RPMI7951 (cell line): ENCODE data around the gene GALP. TPM values are rescaled to one million over a fixed set of nuclear protein-coding genes. Genes with fewer than 3 reads are reported as not detected.
"Not testable (repeated sequence)": the region's sequence is repeated elsewhere in the genome, so short reads cannot be mapped to it uniquely, and the experiment has no call there.

Experiments used
- DNase-seq: peaks from one replicate; pipeline ENCODE4 v3.0.0-alpha.2; 2012; ENCODE audit warnings: low read depth
- total RNA-seq: library from RNA; depleted of rRNA; stranded (reverse); fragments of >200 nt; shearing (Covaris generic); gene quantifications from 2 replicates; pipeline ENCODE4 v1.2.3, GENCODE V29; 2014; rRNA removed

The GALP gene
- not detected in 2 replicates for total RNA-seq

DNA sequence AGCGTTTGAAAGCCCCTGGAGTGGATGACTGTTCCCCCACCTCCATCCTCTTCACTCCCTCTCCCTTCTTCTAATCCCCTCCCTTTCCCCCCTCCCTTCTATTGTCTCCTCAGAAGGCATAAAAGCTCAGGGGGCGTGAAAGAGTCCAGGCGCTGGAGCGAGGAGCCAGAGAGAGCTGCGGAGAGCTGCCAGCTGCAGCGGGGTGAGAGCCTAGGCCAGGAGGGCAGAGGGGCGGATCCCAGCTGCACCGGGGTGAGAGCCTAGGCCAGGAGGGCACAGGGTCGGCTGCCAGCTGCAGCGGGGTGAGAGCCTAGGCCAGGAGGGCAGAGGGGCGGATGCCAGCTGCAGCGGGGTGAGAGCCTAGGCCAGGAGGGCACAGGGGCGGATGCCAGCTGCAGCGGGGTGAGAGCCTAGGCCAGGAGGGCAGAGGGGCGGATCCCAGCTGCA lies at the start of gene GALP:
Gene GALP, plus strand, starts transcription at position 148 of the 447 bp plus-strand sequence. CDS start 1,101 bp downstream, outside the sequence.
- DNase-seq = not testable (repeated sequence)

DNA sequence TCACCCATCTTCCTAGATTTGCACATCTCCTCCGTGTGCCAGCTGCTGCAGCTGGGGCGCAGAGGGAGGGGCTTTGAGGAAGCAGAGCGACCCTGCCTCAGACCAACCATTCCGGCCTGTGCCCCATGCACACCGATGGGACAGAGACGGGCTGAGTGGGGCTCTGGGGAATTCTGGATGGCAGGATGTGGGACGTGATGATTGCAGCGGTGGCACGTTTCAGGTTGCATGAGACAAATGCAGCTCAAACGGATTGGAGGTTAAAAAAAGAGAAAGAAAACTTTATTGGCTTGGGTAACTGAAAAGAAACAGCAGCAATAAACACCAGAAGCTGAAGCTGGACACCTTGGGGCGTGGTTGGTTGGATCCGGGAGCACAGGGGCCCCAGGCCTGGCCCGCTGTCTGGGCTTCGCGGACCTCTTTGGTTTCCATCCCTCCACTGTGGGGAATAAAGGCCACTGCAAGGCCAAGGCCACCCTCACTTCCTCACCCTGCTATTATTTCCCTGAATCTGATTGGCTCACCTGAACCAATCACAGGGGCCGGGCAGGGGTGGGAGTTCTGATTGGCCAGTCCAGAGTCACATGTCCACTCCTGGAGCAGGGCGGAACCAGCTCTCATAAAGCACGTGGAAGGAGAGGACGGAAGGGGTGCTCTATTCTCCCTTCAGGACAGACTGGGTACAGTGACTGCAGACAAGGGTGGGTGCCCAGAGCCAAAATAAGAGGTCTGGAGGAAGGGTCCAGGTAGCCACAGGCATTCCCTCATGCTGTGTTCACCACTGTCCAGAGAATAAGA lies 48.6 kb upstream of the GALP start:
- DNase-seq = no peak

DNA sequence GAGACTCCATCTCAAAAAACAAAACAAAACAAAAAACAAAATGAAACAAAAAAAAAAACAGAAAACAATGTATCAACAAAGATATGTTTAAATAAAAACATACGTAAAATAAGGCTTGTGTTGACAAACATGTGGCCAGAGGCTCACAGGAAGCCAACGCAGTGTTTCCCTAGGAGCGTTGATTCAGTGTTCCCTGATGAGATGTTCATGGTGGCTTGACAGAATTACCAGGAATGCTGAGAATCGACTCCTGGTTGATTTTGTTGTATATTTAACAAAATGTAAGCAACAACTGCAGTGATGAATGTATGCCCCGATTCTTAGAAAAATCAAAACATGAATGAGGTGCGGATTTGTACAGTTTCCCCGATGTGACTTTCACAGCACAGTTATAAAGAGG lies 45.8 kb upstream of the GALP start:
- DNase-seq = no peak

DNA sequence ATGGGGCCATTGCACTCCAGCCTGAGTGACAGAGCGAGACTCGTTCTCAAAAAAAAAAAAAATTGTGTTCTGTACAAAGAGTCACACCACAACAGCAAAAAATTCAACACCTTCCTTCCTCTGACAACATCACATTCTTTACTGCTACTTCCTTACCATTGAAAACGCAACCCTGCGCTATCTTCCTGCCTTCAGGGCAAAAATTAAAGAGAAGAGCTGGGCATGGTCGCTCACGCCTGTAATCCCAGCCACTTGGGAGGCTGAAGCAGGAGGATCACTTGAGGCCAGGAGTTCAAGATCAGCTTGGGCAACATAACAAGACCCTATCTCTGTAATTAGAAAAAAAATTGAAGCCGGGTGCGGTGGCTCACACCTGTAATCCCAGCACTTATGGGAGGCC lies 44.2 kb upstream of the GALP start:
- DNase-seq = no peak

DNA sequence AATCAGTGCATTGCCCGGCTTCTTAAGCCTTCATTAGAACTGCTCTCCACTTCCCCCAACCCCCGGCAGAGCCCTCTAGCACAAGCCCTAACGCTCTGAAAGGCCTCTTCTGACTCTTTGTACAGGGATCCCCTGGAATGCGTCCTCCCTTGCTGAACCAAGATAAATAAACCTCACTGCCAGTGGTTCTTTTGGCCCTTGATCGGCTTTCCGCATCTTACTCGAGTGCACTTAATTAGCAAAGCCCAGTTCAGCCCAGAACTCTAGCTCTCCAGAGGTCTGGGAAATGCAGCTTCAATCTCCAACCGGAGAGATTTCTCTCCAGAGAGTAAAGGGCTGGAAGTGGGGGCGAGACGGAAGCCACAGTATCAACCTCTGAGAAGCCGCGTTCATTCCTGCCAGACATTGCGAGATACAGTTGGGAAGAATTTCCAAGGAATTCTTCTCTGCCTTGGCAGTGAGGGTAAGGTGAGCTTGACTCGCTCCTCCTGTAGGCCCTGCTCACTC lies 43.4 kb upstream of the GALP start:
- DNase-seq = no peak

DNA sequence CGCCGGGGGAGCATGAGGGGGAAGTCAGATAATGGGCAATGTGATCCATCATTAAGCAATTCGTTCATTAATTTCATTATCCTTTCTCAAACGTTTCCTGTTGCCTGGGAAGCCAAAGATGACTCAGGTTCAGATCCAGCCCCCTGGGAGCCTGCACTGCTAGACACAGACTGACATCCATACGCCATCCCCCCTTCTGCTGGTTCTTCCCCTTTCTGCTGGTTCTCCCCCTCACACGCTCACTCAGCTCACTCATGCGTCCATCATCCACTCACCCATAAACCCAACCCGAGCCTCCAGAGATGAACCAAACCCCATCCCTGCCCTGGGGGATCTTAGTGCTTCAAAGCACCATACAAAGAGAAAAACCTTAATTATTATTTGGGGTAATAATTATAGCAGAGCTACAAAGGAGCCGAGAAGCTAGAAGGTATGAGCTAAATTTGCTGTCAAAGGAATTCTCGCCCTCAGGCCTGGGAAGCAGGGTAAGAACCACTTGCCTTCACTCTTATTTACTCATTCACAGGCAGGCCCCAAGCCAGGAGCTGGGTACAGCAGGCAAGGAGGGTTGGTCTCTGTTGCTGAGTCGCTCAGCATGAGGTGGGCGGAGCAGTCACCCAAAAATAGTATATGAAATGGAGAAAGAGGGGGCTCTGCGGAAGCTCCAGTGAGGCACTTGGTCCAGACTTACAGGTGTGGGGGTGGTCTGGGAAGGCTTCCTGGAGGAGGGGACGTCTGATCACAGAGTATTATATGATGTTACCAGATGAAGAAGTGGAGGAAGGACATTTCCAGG lies 41.8 kb upstream of the GALP start:
- DNase-seq = peak; percentile 20

DNA sequence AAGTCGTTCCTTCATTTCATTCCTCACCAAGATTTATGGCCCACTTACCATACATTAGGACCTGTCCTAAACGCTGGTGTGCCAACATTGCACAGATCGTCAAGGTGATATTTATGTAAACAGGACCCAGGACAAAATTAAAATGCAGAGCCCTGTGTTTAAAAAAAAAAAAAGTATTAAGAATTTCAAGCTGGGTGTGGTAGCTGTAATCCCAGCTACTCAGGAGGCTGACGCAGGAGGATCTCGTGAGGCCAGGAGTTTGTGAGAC lies 41.2 kb upstream of the GALP start:
- DNase-seq = no peak

DNA sequence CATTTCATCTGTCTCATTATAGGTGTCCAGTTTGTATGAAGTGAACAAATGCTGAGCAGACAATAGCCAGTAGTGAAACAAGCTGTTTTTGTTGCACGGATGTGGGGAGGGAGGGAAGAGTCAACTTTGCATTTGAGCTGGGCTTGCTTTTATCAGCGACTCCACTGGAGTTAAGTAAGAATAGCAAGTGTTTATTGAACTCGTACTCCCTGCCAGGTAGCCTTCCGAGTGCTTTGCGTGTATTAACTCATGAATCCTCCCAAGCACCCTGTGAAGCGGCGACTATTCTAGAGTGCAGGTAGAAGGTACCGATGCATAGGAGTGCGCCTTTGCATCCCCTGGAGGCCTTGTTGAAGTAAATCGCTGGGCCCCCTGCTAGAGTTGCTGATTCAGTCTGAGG lies 39.4 kb upstream of the GALP start:
- DNase-seq = no peak

DNA sequence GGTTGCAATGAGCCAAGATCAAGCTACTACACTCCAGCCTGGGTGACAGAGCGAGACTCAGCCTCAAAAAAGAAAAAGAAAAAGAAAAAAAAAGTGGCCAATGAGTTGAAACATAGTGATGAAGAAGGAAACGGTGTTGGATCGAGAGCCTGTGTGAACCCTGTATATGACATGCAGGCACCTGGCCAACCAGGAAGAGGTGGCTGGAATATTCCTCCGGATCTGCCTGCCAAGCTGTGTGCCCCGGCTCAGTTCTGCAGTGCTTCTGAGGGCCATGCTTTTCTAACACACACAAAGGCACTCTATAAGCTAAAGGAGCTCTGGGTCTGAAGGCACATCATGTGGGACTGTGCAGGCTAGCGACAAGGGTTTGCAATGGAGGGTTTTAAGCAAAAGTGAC lies 38.4 kb upstream of the GALP start:
- no peak for DNase-seq

DNA sequence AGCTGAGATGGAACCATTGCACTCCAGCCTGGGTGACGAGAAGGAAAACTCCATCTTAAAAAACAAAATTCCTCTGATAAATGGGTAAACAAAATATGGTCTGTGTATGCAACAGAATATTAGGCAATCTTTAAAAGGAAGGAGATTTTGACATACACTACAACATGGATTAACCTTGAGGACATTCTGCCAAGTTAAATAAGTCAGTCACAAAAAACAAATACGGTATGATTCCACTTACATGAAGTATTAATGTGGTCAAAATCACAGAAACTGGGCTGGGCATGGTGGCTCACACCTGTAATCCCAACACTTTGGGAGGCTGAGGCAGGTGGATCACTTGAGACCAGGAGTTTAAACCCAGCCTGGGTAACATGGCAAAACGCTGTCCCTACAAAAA lies 37.7 kb upstream of the GALP start:
- DNase-seq = no peak

DNA sequence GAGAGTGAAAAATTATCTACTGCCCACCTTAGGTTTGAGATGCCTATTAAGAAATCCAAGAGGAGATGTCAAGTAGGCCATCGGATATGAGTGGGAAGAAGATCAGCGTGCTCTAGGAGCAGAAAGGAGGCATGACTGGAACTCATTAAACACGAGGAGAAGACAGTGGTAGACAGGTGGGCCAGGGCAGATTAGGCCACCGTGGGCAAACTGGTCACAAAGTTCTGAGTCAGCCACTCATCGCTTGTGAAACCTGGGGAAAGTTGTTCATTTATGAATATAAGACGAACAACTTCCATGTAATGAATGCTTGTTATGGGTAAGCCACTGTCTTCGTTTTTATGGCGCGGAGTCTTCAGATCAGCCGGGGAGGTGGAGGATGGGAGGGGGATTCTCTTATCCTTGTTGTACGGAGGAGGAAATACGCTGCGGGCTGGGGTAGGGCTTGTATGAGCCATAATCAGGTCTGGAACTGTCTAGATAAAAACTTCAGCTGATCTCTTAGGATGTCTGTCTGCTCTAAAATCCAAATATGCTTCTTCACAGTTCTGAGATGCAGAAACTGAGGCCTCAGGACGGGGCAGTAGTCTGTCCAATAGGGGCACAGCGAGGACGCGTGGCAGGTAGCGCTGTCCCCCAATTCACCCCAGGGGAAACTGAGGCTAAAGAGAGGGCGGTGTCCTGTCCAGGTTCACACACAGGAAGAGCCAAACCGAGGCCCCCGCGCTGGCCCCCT lies 35.8 kb upstream of the GALP start:
- DNase-seq = peak; percentile 17

DNA sequence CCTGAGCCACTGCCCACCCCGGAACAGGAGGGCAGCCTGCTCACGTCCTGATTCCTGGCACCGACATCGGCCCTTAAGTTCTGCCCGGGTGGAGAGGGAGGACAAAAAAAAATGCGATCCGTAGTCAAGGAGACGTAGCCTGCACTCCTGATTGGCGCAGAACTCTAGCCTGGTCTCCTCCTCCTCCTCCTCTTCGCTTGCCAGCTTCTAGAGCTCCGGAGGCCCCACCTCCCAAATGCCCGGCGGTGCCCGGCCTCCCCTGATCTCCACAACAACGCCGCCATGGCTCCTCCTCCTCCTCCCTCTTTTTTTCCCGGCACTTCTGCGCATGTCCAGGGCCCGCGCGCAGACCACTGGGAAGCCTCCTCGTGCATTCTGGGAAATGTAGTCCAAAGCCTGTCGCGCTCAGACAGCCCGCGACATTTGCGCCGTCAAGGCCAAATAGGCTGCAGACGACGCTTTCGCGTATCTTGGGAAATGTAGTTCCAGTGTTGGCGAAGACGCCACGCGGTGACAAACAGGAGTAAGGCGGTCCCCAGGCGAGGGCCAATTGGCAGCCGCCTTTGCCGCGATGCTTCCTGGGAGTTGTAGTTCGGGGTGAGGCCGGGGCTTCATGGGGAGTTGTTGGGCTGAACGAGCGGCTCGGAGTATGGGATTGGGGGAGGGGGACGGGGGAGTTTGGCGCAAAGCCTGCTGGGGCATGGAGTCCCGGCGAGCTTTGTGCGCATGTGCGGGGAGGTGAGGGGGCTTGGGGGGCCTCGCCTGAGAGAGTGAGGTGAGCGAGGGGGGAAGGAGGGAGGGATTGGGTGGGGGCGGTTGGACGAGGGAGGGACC lies 35.0 kb upstream of the GALP start, which contains the start of gene ZNF444:
Gene ZNF444, plus strand, starts transcription at position 705 of the 834 bp plus-strand sequence. CDS start 5,625 bp downstream, outside the sequence.
- peak; percentile 99 for DNase-seq

DNA sequence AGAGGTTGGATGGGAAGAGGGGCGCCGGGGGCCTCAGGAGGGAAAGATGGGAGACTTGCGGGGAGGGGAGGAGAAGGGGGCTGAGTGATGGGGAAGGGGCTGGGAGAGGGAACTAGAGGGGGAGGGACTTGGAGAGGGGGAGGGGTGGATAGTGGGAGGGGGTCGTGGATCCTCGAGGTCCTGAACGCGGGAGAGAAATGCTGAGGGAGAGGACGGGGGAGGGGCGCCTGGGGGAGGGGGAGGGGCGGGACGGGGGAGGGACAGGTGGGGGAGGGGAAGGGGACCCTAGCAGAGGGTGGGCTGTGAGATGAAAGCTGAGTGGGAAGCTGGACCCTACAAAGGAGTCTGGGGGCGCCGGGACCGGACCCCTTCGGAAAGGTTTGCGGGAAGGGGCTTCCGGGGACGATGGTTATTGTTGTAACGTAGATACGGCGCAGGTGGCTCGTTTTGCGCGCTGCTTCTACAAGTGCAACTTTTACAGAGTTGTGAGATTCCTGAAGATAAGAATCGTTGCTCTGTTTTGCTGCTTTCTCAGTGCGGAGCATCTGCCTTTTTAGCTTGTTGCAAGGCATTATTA lies 34.3 kb upstream of the GALP start:
- no peak for DNase-seq

DNA sequence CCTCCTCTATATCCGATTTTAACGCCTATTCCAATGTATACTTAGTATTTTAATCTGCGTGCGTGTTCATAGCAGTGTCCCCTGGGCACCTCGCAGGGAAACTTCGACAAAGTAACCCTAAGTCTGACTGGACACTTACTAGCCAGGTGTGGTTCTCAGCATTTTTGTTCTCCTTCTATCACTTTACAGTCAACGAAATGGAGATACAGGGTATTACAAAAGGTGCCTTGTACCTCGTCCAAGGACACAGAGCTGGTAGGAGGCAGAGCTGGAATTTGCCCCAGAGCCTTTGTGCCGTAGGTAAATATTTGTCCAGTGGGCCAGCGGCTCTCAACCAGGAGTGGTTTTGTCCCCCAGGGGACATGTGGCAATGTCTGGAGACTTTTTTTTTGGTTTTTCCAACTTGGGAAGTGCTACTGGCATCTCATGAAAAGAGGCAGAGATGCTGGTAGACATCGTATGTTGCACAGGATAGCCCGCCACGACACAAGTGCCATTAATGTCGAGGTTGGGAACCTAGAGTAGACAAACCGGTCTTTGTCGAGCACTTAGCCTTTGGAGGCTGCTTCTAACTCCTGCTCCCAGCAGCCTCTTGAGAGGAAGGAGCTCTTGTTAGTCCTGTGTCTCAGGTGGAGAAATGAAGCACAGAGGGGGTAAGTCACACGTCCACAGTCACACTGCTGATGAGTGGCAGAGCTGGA lies 33.6 kb upstream of the GALP start:
- DNase-seq = no peak

DNA sequence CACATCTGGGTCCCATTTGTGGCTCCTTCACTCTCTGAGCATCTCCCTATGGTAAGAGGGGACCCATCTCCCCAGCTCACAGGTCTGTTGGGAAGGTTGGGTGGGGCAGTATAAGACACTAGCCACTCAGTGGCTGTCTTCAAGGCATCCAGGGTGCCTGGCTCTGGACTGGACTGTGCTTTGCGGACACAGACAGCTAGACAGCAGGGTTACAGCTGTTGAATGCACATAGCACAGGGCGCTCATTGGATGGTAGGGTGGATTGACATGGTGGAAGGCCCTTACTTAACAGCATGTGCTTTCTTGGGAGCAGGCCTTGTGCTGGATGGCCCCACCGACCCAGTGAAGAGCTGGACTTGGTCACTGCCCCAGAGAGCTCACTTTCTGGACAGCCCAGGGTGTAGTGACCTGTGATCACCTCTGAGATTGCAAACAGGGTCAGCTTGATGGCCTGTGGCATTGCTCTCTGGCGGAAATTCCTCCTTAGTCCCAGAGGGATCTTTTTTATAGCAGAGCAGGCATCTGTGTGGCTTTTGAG lies 32.8 kb upstream of the GALP start:
- no peak for DNase-seq

DNA sequence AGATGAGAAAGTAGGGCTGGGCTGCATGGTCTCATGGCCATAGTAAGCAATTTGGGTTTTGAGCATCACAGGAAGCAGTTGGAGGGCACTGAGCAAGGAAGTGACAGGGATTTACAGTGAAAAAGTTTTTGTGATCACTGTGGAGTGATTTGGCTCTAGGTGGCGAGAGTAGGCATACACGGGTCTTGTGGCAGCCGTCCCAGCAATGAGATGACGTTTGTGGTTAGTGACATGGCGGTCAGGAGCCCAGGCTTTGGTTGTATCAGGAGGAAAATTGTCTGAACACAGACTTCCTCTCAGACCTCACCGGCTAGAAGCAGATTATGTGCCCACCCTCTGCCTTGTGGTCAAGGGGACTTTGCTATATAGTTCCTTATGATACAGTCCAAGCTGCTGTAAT lies 31.4 kb upstream of the GALP start:
- DNase-seq = no peak

DNA sequence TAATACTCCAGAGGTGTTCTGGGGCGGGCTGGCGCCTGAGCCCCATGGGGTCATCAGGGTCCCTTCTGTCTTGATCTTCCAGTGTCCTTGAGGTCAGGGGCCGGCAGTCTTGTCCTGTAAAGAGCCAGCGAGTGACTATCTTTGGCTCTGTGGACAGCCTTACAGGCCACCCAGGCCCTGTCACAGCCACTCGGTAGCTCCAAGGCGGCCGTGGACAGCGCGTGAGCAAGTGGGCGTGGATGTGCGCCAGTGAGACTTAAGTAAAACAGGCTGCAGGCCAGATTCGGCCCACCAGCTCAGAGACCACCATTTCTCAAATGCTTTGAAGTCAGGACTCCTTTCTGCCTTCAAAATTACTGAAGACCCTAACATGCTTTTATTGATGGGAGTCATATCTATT lies 31.0 kb upstream of the GALP start:
- no peak for DNase-seq

DNA sequence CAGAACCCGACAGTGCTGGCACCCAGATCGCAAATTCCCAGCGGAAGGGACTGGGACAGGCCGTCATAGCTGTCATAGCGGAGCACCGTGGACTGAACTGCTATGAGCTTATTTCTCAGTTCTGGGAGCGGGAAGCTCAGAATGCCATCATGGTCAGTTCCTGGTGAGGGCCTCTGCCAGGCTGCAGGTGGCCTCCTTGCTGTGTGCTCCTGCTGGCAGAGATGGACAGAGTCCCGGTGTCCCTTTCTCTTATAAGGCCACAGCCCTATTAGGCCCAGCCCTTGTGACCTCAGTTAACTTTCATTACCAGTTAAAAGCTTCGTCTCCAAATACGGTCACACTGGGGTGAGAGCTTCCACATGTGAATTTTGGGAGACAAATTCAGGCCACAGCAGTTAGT lies 30.1 kb upstream of the GALP start:
- DNase-seq = no peak

DNA sequence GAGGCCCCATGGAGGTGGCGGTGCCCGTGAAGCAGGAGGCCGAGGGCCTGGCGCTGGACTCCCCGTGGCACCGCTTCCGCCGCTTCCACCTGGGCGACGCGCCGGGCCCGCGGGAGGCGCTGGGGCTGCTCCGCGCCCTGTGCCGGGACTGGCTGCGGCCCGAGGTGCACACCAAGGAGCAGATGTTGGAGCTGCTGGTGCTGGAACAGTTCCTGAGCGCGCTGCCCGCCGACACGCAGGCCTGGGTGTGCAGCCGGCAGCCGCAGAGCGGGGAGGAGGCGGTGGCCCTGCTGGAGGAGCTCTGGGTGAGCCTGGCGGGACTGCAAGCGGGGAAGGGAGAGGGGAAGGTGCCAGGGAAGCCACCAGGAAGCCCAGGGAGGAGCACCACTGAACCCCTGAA lies 28.9 kb upstream of the GALP start:
- no peak for DNase-seq

DNA sequence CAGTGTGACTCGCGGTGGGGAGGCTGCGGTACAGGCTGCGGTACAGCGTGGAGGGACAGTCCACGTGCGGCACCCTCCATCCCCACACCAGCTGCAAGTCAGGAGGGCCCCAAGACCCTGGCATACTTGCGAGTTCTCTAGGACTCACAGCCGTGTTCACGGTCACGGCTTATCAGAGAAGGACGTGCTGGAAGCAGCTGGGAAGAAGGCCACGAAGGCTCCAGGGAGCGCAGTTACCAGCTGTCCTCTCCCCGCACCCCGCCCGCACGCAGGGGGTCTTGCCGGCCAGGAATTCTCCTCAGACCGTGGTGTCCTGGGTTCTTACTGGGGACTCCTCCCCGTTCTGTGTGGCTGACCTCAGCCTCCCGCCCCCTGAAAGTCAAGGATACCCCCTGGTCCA lies 28.5 kb upstream of the GALP start:
- DNase-seq = no peak
